NCI-H82 (cell line): ENCODE measurements around the gene HMGN3.

Source experiments
- DNase-seq: peaks from one replicate; lab custom pipeline; 2025; lab: John Stamatoyannopoulos, UW

HMGN3 gene

DNA sequence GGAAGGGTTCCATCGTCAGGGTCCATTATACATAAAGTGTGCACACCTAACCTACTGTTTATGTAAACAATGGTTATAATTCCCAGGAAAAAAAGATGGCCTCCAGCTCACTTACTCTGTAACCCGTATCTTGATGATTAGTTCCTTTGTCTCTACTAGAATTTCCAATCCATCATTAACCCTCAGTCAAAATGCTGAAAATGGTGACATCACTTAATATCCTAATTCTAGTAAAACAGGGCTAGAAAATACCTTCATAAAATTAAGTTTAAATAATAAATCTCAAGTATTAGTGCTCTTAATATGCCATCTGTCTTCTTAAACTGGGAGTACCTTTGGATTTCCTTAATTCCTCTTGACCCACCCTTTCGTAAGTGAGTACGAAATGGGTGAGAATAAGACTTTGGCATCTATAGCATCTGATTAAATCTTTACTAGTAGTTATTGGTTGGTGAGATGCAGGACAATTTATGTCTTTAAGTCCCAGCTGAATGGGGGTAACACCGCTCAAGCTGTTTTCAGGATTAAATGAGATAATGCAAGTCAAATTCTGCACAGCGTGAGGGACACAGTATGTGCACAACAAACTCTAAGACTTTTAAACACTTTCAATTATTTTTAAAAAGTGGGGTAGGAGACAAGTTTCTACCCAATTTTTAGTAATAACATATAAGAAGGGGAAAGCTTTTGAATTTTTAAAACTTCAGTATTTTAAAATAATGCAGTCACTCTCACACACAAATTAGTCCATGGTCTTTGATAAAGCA is 1.6 kb downstream of the HMGN3 start:
- DNase-seq = no peak

DNA sequence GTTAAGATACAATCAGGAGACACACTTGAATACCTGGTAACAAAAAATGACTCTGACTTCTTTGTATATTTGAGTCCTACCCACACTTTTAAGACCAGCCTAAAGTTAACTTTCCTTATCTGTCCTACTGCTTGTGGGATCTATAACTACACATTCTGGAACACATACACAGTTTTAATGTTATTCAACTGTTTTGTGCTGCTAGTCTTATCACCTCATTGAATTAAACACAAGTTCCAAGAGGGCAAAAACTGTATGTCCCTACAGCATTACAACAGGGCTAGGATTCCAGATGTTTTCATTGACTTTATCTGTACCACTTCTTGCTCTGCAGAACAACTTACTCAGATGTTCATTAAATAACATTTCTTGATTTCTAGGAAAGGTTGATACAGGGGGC is 2.8 kb downstream of the HMGN3 start:
- no peak for DNase-seq

DNA sequence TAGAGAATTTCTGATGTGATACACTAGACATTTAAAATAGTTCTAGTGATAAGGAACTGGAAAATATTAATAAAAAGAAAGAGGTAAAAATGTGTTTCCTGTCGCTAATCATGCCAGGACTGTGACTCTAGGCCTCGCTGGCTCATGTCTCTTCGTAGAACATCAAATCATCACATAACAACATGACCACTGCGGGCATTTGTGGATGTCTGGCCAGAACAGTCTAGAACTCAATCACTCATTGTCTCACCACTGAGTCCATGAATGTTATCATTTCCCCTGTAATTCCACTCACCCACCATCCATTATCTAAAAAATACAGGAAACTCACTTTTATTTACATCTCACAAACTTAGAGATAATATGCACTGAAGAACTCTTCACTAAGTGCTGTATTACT is 3.4 kb downstream of the HMGN3 start:
- DNase-seq = no peak

DNA sequence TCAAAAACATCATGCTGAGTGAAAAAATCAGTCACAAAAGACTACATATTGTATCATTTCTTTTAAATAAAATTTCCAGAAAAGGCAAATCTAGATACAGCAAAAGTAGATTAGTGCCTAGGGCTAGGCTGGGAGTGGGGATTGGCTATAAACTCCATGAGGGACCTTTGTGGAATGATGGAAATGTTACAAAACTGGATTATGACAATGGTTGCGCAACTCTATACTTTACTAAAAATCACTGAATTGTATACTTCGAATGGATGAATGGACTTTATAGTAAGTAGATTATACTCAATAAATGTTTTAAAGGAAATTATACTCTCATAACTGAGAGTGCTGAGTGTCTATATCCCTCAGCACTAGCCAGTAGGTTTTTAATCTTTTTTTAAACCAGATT is 4.3 kb downstream of the HMGN3 start:
- no peak for DNase-seq

DNA sequence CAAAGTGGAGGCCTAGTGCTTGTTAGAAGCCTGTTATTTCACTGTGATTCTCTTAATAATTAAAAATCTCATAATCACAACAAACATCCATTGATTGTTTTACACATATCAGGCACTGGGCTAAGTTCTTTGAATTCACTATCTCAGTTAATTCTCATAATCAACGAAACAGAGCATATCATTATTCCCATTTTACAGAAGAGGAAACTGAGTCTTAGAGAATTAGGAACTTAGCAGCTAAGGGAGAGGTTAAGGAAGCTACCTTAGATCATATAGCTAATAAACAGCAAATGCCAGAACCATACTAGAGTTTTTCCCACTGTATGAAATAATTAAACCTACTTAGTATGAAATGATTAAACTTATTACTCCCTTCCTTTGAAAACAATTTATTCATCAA is 7.0 kb downstream of the HMGN3 start:
- DNase-seq = no peak

DNA sequence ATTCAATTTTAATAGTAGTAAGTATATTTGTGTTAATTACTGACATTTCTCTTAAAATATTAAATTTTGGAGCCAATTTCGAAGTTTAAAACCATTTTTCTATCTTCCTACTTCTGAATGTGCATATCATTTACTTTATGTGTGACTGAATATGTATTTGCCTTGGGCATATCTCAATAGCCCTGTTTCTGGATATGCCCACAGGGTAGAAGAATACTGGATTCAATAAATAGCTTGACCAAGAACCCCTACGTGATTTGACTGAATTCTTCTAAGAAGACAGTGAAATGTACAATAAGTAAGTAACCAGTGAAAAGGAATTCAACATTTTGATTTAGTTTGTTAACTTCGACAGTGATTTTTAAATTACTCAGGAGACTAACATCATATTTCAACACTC is 7.8 kb downstream of the HMGN3 start:
- no peak for DNase-seq

DNA sequence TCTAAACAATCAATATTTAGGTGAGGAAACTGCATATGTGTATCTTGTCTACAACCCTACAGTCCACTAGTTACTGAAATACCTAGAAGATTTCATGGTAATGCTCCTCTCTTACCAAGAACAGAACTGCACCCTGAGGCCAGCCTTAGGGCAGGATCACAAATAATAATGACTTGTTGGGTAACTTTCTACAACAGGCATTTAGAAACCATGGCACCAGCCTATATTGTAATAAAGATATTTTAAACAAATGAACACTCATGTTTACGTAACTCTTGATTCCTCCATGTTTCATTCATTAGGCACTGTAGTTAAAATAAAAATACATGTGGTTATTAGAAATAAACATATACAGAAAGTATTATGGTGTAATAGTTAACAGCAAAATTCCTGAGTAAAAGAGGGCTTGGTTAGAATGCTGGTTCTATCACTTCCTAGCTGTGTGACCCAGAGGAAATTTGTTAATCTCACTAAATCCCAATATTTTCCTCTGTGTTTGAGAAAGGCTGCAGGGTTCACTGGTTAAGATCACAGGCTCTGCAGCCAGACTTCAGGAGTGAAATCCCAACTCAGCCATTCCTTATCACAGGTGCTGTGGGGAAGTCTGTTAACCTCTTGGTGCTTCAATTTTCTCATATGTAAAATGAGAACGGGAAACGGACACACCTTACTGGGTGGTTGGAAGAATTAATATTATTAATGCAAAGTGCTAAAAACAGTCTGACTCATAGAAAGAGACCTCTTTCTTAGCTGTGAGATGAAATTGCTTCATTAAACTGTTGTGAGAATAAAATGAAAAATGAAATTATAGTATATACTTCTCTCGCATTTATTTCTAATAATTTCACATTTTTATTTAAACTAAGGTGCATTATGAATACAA is 8.5 kb downstream of the HMGN3 start:
- no peak for DNase-seq

DNA sequence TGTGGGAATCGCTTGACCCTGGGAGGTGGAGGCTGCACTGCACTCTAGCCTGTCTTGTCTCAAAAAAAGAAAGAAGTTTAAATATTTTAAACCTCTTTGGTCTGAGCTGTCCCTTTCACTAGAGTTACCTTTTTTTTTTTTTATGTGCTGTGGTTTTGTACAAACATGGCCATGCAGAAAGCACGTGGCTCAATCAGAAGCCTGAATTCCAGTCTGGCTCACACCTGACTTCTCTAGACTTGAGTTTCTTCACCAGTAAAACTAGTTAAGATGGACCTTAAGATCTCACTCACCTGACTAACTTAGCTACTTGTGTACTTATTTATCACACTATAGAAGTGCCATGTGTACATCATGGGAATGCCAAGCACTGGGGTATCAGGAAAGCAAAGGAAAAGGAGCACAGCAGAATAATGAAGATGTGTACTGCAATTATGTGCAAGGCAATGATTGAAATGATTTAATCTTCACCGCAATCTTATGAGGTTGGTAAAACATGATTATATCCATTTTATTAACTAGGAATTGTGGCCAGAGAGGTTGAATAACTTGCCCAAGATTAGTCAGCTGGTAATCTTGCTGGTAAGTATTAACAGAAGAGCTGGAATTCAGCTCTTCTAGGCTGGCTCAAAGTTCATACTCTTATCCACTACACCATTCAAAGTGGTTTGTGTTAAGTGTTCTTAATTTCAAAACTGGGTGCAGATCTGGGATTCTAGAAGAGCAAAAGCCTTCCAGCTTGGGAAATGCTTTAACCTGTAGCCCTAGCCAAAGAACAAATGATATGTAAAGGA is 10.7 kb downstream of the HMGN3 start:
- DNase-seq = no peak

DNA sequence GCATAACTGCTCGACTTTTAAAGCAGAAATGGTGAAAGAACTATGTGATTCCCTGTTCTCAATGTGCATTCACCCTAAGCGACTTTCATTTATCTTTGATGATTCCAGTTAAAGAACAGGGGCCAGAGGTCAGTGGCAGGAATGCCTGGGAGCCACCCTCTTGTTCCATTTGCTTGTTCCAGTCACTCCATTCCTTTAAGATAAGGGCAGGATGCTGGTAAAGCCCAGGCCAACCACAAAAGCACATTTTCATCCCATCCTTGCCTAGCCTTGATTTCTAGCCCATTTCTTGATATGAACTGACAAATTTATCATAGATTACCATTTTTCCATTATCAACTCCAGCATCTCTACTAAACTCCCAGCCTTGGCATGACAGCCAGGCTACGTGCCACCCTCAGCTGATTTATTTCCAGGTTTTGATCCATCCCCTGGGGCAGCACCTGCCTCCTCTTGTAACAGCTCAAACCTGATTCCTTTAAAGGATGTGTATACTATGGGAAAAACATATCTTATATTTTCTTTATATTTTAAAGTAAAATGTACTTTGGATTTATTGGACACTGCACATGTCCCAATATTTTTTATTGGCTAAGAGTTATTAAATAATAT is 19.2 kb downstream of the HMGN3 start:
- DNase-seq = no peak

DNA sequence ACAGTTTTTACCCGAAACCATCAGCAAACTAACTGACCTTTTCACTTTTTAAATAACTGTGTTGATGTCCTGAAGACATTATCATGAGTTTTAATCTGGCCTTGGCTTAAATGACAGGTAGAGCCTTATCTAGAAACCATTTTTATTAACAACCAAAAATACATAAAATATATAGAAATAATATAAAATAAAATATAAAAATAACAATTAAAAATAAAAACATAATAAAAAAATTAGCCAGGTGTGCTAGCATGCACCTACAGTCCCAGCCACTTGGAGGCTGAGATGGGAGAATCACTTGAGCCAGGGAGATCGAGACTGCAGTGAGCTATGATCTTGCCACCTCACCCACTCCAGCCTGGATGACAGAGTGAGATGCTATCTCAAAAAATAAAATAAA is 21.6 kb downstream of the HMGN3 start:
- DNase-seq = no peak

DNA sequence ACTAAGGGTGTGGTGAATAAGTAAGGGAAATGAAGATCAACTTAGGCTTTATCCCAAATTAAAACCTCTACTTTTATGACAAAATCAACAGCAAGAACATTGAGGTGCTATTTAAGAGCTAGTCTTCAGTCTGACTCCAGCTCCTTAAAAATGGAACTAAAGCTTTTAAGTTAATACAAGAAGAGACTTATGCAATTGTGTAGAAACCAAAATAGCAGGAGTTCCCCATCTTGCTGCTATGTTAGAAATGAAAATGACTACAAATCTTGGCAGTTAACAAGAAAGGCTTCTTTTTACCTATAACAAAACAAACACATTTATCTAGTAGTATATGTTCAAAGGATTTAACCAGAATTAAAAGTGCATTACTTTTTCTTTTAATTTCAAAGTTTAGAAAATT is 25.7 kb downstream of the HMGN3 start:
- DNase-seq = no peak

DNA sequence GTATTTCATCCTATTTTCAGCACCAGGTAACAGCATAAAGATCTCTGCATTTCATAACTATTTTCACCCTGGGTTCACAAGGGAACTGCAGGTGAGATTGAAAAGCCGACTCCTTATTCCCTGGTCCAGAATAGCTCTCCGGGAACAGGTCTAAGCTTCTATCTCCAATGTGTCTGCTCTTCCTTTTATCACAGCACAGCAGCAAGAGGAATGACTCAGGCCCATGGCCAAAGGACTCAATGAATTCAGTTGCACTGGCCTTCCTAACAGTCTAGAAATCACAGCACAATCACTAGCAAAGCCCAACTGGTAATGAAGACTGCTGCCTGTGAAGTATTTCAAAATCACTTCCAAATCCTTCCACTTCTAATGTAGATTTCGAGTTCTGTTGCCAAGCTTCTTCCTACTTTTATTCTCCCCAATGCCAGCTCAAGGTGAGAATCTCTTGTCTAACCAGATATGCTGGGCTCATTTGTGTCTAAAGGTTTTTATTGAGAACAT is 30.7 kb downstream of the HMGN3 start:
- no peak for DNase-seq

DNA sequence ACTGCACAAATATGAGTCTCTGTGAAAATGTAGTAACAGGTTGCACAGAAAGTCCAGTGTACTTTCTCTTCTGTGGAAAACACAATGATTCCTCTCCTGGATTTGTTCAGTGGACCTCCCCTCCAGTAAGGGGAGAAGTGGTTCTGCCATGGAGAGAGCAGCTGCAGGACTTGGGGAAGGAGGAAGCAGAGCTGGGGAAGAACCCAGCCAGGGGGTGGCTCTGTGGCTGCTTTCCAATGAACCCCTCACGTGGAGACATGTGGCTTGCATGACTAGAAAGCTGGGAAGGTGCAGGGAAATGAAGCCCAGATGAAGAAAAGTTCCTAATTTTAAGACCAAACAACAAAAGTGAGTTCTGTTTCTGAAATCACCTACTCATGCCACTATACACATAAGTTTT is 31.9 kb downstream of the HMGN3 start:
- no peak for DNase-seq

DNA sequence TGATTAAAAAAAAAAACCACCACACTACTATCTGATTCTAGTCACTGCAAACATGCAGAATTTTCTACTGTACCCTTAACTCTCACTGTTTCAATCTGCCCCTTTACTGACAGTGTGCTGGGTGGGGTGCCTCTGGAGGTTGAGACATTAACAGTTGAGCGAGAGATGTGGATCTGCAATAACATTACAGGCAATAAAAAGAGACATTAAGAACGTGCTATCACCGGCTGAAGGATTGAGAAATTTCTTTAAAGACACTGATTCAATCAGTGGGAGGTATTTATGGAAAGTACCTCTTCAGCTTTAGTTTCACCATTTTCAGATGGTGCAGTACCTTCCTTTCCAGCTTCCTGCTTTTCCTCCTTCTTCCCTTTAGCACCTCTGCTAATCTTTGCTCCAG is 32.5 kb downstream of the HMGN3 start:
- DNase-seq = no peak

DNA sequence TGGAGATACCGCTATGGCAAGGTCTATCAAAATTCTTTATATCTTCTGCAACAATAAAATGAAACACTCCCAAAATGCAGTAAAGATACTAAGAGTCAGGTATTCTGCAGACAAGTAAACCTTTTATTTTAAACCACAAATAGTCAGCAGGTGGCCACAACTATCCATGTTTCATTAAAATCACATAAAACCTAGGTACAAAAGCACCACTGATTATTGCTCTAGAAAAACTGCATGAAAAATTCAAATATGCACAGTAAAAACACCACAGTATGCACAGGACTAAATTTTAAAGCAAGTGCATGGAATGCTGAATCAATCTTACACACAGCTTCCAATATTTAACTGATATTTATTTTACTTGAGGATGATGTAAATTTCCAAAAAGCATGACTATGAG is 33.3 kb downstream of the HMGN3 start:
- DNase-seq = no peak

DNA sequence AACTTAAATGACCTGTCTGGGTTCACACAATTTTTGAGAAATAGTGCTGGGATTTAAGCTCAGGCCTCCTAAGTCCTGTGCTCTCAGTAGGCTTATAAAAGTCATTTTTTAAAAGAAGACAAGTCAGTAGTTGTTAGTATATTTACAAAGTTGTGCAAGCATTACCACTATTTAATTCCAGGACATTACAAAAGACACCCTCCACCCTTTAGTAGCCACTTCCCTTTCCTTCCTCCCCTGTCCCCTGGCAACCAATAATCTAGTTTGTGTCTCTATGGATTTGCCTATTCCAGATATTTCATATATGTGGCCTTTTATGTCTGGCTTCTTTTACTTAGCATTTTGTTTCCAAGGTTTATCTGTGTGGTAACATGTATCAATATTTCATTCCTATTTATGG is 37.6 kb downstream of the HMGN3 start:
- no peak for DNase-seq

DNA sequence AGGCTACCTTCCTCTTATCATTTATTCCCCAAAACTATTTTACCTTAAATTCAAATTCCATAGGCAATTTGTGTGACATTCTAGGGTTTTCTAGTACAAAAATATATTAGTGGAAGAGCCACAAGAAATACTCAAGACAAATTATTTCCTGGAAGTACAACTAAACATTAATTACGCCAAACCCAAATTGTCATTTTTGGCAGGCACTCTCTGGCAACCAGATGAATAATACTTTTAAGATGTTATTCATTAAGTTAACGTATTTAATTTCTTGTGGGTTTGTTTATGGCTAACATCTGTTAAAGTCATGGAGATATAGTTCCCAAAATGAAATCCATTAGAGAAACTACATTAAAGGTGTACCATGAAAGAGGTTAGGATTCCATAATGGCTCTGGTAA is 40.5 kb downstream of the HMGN3 start:
- DNase-seq = no peak

DNA sequence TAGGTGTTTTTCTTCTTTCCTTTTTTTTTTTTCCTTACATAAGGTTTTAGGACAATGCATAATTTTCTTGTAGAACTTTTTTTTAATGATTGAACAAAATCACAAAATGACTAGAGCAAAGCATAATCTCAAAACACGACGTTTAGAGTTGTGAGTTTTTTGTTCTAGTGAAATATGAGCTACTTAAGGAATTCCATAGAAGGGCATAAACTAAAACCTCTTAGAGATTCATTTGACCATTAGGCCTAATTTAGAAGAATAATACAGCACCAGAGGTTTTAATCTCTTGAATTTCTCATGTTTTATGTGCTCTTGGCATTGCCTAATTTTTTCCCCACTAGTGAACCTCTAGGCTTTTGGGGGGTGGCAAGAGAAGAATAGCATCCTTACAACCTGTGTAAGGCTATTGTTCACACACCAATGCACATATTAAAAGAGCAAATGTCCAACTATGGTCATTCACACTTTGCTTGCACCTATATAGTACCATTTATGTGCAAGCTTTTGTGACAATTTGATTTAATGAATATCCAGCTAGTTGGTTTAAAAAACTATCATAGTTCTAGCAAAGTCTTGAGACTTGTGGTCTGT is 44.6 kb downstream of the HMGN3 start:
- no peak for DNase-seq

DNA sequence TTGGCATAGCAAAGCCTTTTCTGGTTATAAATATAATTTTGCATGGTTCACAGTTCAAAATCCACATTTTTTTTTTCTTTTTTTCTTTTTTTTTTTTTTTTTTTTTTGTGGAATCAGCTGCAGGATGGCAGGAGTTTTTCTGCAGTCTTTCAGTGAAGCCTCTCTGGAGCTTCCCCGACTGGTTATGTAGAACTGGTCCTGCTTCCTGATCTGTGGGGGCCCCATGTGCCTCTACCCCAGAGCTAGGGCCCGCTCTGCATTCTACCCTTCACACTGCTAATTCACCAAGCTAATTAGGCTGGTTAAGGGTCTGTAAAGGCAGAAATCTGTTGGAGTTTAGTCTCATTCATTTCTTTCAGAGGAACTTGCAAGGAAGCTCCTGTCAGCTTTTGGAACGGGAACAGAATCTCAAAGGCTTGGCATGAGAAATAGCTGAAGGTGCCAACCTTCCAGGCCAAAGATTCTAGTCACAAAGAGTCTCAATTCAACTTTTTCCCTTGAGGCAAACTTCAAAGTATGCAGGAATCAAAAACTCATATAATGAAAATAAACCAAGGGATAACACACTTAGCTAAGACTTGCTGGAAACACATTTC is 45.5 kb downstream of the HMGN3 start:
- DNase-seq = no peak

DNA sequence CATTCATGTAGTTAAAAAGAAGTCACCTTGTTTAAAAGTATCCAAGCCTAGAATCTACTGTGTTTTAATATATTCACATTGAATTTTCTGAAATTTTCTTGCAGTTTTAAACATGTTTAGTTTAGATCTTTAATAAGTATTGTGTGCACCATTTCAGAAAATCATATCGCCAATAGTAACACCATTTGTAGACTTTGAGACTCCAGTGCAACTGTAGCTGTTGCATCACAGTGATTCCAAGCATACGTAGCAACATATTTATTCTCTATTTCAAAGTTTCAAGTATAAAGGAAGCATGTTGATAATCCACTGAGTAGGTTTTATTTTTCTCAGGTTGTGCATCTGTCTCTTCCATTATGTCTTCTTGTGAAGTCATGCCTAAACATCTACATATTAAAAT is 46.4 kb downstream of the HMGN3 start:
- DNase-seq = no peak

DNA sequence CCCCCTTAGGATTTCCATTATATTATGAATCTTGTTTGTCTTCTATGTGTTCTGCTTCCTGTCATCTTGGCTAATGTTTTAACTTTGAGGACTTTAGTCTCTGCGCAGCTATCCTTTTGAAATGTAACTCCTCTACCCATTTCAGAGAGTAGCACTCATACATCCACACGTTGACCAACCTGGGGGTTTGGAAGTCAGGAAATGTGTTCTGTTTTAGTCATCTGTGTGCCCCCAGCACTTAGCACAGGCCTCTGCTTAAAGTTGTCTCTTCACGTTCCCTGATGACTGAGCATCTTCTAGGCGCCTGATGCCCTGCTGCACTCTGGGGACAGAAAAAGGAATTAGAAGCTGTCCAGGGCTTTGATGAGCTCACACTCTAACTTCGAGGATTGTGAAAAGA is 47.9 kb downstream of the HMGN3 start:
- no peak for DNase-seq
